Superior temporal gyrus (tissue), 1 donor: ENCODE results near the gene TPPP3.

Experiments used
- DNase-seq: peaks from one replicate; pipeline ENCODE4 v3.0.0-alpha.2; 2016; ENCODE audit errors: extremely low spot score

Gene TPPP3

DNA sequence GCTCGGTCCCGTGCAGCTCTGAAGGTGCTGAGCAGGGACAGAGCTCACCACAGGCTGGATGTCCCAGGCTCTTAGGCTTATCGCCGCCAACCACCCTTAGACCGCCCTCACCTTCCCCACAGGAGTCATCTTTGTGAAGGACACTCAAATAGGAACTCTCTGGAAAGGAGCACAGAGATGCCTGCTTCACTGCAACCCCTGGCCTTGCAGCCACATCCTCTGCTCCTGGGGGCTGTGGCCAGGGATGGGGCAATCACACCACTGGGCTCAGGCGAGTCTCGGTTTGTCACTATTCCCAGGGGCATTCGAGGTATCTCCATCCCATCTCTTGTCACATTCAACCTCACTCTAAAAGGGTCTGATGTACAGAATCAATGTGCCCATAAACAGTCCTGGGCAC, 12.0 kb upstream of the TPPP3 start:
- no peak for DNase-seq

- no peak for DNase-seq
Measured at GRCh38 chr16:67404740-67405226, 11.5 kb upstream of the TPPP3 start.

DNA sequence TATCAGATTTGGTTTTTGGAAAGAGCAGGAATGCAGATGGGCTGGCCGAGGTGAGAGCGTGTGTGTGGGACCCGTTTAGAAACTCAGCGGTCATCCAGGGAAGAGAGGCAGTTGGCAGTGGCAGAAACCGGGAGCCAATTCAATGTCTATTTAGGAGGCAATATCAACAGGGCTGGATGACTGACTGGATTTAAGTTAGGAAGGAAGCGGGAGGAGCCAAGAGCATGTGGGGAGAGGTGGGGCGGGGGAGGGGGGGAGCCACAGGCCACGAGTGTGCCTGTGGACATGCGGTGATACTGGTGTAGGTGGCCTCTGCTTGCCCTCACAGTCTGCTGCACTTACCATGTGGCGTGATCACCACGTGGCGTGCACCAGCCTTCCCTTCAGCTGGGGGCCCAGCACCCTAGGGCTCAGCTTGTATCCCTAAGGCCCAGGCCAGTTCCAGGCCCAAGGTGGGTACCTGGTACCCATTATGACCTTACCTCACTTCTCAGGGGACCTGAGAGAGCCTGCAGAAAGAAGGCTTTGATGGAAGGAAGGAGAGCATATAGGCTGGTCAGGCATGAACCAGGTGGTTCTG, 10.8 kb upstream of the TPPP3 start:
- no peak for DNase-seq

DNA sequence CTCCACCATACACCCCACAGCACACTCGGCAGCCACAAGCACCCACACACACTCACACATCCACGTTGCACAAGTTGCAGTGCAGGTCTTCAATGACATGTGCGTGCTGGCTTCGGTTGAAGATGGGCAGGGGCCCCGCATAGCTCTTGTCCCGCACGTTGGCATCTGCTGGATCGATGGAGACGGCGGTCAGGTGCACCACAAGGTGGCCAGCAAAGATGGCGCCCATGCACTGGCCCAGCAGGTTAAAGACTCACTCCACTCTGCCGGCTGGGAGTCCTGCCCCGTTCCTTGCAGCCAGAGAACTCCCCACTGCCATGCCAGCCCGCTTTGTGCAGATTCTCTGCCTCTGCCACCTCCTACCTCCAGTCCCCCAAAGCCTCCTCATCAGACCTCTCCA, 7.6 kb upstream of the TPPP3 start:
- no peak for DNase-seq

DNA sequence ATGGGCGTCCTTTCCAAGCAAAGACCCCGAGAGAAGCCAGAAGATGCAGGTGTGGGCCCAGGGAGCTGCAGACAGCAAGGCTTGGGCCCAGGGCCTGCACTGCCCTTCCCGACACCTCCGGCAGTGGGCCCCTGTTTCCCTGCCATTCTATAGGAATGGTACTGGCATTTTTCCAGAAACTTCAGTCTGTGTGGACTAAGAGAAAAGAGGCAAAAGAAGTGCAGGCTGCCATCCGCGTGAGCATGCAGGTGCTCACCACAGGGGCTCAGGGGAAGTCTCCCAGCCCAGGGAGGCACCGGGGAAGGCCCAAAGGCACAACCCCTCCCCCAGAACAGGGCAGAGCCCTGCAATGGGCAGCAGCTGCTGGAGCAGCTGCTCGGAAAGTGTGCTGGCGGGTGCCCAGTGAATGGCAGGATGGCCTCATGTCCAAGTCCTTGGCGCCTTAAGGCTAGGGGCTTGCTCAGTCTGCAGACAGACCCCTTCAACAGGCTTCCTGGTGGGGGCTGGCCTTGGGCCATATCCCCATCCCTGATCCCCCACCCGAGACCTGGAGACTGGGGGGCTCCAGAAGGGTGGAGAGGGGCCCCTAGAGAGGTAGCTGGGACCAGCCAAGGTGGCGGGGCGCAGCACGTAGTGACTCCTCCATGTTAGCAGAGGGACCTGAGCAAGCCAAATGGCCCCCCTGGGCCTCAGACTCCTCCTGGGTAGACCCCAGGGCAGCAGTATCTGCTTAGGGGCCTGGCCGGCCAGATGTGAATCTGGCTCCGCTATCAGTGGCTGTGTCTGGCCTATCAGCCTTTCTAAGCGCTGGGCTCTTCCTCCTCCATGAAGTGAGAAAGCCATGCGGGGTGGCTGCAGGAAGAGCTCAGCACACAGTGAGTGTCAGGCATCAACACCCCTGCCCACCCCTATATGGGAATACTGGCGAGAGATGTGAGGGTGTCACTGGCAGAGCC, 6.7 kb upstream of the TPPP3 start:
- DNase-seq = no peak

DNA sequence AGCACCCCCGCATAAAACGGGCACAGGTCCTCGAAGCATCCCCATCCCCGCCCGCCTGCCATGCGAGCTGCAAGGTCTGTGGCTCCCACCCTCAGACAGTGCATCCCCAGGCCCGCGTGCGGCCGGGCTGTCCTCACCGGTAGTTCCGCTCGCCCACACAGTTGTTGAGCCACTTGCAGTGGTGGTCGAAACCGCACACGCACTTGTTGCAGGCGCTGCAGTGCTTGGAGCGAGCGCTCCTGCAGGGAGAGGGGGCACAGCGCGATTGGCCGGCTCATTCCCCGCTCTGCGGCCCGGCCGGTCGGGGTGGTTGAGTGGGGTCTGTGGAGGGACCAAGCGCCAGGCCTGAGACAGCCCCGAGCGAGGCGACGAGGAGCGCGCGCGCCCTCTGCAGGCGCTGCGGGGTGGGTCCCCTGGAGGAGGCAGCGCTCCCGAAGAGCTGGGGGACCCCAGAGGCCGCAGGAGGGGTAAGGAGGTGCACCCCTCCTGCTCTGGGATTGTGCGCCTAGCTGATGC, 6.0 kb upstream of the TPPP3 start:
- peak; percentile 52 for DNase-seq

DNA sequence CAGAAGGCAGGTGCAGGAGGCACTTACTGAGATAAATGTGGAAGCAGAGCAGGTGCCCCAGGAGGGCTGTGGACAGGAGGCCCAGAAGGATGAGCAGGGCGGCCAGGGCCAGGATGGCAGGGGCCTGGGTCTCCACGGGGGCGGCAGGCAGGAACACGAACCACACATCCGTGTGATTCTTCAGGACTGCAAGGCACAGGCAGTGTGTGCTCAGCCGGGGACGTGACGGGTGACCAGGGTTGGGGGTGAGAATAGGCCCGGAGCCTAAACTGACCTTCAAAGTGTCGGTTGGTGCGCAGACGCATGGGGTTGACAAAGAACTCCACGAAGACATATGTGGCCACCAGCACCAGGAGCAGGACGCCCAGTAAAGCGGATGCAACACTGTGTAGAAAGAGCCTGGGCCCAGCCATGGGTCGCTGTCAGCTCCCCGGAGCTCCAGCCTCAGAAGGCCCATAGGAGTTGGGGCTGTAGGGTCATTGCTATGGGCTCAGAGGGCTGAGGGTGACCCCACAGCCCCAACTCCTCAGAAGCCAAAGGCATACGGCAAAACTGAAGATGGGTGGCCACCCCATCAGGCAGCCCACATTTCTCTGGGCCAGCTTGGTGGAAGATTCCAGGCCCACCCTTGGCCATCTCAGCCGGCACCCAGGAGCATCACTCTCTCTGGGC, 5.4 kb upstream of the TPPP3 start:
- DNase-seq = no peak

GRCh38 chr16:67397812-67398545, 4.7 kb upstream of the TPPP3 start:
- no peak for DNase-seq

- DNase-seq = no peak
Measured at GRCh38 chr16:67397036-67397801, 3.9 kb upstream of the TPPP3 start.

- DNase-seq = no peak
Measured at GRCh38 chr16:67396159-67397035, 3.1 kb upstream of the TPPP3 start.

GRCh38 chr16:67395458-67396158, 2.3 kb upstream of the TPPP3 start:
- DNase-seq = no peak

DNA sequence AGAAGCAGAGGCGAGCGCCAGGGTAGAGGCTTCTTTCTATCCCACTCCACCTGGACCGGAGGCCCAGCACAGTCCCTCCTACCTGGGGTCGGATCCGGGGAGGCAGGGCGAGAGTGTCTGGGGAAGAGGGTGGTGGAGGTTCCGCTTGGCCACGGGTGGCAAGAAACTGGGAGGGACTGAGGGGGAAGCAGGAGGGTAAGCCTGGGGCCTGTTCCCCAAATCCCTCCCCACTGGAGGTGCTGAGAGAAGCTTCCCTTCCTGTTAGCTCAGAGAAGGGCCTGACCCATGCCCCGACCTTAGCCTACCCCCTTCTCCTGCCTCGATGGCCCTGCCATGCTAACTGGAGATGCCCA, 1.8 kb upstream of the TPPP3 start:
- DNase-seq = no peak

DNA sequence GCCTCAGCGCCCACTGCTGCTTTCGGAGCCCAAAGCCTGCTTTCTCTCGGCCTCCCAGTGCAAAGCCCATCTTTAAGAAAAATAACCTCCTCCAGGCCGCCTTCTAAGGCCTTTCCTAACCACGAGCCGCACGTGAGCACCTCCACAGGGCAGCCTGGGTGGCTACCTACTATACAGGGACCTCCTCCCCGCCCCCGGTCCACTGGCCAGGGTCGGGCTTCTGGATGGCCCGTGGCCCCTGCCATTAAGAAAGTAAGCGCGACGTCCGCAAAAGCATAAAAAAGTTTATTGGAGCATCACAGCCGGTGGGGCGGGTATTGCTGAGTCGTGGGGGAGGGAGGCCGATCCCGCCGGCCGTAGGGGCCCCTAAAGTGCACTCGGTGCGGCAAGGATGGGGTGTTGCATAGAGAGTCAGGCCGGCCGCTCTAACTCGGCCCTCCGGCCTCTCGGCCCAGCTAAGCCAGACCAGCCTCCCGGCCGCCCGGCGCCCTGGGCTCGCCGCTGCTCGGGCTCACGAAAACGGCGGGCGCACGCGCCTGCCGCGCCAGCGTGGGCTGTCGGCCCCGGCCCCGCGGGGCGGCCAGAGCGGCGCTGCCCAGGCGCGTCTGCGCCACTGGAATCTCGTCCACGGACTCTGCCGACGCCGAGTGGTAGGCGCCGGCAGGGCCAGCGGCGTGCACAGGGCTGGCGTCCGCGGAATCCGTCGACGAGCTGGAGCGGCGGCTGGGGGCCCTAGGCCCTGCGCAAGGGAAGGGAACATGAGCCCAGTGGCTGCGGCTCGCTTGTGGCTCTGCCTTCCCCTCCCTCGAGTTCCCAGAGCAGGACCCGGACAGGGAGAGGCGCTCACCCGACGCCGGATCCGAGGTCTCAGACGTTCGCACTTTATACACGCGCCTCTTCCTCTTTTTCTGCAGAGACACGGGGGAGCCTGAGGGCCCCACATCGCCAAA, 1.1 kb upstream of the TPPP3 start:
- no peak for DNase-seq

DNA sequence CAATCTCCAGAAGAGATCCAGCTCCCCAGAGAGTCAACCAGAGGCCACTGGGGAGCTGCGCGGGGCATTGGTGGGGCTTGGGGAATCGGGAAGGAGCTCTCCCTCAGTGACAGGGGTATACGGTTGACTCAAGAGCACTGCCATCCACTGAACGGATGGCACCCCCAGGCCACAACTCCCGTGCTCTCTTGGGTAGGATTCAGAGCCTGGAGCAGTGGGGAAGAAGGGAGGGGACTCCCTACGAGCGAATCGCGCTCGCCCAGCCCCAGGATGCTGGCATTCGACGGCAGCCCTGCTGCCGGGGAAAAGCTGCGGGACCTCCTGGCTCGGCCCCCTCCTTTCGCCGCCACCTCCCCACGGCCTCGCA, 473 bp upstream of the TPPP3 start:
- no peak for DNase-seq

DNA sequence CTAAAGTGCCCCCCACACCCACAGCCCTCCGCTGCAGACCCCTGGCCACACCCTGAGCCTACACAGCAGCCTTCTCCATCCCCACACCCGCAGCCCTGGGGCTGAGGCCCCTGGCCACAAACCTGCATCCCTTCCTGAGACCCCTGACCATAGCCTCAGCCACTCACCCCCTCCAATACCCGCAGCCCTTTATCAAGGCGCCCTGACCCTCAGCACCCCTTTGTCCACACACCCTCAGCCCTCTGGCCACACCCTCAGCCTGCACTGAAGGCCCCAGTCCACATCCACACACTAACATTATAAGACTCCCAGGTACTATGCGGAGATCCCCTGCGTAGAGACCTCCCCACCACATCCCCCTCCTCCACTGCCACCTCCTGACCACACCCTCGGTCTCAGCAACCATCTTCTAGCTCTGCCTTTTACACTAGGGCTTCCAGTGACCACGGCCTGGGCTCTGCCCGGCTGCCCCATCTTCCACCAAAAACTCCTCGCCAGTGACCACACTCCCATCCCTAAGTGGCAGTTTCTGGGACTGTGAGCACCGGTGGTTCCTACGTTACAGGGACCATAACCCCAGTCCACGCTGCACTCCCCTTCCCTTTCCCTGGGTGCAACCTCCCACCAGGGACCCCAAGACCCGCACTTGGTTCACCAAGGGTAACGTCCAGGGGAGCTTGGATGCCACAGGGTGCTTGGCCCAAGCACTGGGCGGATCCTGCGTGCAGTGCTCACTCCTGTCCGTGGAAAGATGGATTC, 818 bp downstream of the TPPP3 start:
- DNase-seq = no peak

DNA sequence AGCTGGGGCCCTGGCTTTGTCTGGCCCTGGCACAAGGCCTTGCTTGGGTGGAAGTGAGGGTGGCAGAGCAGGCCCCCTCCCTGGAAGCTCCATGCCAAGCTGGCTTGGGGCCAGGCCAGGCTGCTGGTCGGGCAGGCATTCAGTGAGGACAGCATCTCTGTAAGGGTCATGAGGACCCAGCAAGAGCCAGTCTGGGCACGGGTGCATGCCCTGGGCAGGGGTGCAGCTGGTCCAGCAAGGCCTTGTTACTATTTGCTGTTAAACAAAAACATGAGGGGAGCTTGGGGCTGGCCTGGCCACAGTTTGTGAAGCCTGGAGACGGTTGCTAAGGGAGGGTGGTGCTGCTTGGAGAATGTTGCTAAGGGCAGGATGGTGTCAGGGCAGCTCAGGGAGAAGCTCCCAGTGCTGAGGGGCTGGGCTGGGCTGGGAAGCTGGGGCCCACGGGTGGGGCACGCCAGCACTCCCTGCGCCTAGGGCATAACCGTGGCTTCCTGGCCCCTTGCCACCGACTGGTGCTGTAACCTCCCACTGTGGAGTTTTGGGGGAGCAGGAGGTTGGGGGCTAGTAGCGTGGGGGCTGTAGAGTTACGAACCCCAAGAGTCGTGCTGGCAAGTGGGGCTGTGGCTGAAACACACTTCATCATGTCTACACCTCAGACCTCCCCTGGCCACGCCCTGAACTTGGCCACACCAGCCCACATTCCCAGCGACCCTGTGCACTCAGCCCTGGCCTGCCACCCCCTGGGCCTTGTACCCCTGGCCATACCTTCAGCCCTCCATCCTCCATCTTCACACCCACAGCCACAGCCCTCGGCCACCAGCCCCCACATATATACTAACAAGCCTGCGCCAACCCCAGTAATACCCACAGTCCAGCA, 1.6 kb downstream of the TPPP3 start:
- DNase-seq = peak; percentile 96
